ENCODE data around the gene D2HGDH.

The D2HGDH gene

DNA sequence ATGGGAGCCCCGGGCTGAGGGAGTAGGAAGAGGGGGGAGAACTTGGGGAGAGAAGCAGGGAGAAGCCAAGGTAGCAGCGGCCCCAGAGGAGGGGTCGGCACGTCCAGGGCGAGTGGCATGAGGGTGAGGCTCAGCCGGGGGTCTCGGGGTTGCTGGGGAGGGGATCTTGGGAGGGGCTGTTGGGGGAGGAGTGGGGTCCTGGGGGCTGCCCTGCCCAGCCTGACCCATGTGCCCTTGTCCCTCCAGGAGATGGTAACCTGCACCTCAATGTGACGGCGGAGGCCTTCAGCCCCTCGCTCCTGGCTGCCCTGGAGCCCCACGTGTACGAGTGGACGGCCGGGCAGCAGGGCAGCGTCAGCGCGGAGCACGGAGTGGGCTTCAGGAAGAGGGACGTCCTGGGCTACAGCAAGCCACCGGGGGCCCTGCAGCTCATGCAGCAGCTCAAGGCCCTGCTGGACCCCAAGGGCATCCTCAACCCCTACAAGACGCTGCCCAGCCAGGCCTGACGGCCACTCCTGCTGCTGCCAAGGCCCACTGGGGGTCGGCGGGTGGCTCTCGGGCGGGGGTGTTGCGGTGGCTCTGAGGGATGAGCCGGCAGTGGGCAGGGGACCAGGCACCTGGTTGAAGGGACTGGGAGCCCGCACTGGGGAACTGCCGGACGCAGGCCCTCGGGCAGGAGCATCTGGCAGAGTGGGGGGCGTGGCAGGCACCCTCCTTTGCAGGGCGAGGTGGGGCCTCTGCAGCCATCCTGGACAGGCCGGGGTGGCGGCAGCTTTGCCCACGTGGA, 33.2 kb downstream of the D2HGDH start:
- no peak for TF ChIP-seq GATA2 (IDR thresholded peaks at IDR 0.05; ENCODE audit: low read depth, low read length)
- TF ChIP-seq GATA3 (IDR thresholded peaks at IDR 0.05; ENCODE audit: low read depth, low read length), result no peak

GRCh38 chr2:241768251-241768711, 33.9 kb downstream of the D2HGDH start:
- no peak for TF ChIP-seq GATA2 (IDR thresholded peaks at IDR 0.05; ENCODE audit: low read depth, low read length)
- no peak for TF ChIP-seq GATA3 (IDR thresholded peaks at IDR 0.05; ENCODE audit: low read depth, low read length)

DNA sequence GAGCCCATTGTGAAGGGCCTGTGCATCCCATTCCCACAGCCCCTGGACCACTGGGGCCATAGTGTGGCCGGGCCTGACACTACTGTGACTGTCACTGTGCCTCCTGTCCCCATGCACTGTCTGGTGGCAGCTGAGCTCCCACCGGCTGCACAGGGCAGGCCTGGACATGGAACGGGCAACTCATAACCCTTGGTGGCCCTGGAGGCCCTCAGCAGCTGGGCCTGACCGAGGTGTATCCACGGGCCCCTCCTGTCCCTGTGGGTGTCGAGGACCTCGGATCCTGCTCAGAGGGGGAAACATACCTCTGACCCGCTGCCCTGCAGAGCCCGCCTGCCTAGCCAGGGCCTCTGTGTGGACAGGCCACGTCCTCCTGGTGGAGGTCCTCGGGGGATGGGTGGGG, 34.4 kb downstream of the D2HGDH start:
- TF ChIP-seq GATA2 (IDR thresholded peaks at IDR 0.05; ENCODE audit: low read depth, low read length), result no peak

DNA sequence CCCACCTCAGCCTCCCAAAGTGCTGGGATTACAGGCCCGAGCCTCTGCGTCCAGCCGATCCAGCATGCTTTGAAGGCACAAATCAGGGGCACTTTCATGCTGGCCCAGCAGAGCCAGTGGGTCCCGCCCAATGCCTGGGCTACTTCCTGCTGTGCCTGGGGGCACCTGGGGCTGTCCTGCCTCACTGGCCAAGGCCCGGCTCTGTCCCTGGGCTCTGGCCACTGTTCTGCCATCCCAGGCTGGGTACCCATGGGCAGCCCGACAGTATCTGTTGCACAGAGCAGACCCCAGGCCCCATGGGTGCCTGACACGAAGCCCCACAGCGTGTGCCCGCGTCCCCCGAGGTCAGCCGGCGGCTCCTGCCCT, 35.4 kb downstream of the D2HGDH start:
- TF ChIP-seq GATA2 (IDR thresholded peaks at IDR 0.05; ENCODE audit: low read depth, low read length) (no peak), GATA3 (IDR thresholded peaks at IDR 0.05; ENCODE audit: low read depth, low read length) (no peak)

DNA sequence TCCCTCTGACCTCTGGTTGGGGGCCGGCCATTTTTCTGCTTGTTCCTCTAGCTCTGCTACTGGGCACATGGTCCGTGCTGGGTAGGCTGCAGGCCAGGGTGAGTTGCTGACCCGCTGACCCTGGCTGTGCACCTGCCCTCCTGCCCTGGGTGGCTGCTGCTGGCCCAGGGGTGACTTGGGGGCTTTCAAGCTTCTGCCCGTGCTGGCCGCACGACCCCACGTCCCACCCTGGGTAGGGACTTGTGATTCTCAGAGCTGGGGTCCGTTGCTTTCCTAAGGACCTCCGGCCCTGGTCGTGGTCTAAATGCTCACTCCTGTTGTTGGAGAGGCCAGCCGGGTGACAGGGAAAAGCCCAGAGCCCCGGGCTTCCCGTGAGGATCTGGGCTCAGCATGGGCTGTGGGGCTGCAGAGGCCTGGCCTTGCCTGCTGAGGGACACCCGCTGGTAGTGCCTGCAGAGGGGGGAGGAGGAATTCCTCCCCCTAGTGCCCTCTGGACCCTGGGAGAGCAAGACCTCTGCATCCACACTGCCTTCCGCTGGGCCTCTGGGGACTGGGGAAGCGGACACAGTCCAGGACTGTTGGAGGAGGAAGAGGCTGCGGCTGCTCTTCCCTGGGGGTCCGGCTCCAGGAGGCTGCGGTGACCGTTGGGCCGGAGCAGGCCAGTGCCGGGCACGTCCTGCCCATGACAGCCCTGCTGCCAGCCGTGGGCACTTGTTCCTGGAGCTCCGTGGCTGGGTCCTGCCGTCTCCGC, 35.9 kb downstream of the D2HGDH start:
- TF ChIP-seq GATA2 (IDR thresholded peaks at IDR 0.05; ENCODE audit: low read depth, low read length) (no peak), GATA3 (IDR thresholded peaks at IDR 0.05; ENCODE audit: low read depth, low read length) (no peak)

DNA sequence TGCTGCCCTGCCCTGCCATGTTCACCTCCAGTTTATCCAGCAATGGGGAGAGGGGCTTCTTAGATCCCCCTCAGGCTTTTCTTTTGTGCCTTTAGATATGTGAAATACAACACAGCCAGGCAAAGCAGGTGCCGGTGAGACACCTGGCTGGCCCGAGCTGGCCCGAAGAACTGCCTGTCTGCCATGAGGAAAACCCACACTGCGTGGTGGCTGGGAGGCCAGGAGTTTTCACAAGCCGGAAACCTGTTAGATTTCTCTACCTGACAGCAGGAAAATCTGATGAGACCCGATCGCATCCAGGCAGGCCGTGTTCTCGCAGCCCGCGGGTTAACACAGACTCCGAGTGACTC, 36.5 kb downstream of the D2HGDH start:
- TF ChIP-seq GATA2 (IDR thresholded peaks at IDR 0.05; ENCODE audit: low read depth, low read length) (no peak), GATA3 (IDR thresholded peaks at IDR 0.05; ENCODE audit: low read depth, low read length) (no peak)

DNA sequence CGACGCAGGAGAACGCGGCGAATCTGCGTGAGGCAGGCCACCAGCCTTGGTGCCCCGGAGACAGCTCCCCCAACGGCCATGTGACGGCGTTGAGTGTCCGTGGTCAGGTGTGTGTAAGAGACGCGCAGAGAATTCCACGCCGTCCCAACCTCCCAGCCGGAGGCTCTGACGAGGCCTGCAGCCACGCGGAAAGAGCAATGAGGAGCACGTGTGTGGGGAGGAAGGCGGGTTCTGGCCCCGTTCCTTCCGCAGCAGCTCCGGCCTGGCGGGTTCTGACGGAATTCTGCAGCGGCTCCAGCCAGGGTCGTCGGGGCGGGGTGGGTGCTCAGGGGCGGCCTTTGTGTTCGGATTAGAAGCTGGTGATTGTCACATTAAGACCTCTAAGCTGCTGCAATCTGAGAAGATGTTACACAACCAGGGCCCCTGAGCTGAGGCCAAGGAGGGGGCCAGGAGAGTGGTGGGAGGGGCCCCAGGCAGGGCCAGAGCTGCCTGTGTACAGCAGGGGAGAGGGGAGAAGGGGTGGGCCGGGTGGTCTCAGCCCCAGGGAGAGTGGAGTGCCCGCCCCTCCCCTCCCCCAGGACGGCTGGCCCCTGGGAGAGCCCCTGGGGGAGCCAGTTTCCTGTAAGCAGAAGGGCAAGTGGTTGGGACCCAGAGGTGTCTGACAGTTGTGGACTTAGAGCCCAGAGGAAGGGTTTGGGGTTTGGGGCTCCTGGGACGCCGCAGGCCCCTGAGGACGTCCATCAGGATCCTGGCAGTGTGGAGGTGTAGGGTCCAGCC, 37.0 kb downstream of the D2HGDH start:
- TF ChIP-seq GATA3 (IDR thresholded peaks at IDR 0.05; ENCODE audit: low read depth, low read length) (no peak), GATA2 (IDR thresholded peaks at IDR 0.05; ENCODE audit: low read depth, low read length) (no peak)

- TF ChIP-seq GATA2 (IDR thresholded peaks at IDR 0.05; ENCODE audit: low read depth, low read length) (no peak), GATA3 (IDR thresholded peaks at IDR 0.05; ENCODE audit: low read depth, low read length) (no peak)
Measured at GRCh38 chr2:241772063-241772499, 37.7 kb downstream of the D2HGDH start.

DNA sequence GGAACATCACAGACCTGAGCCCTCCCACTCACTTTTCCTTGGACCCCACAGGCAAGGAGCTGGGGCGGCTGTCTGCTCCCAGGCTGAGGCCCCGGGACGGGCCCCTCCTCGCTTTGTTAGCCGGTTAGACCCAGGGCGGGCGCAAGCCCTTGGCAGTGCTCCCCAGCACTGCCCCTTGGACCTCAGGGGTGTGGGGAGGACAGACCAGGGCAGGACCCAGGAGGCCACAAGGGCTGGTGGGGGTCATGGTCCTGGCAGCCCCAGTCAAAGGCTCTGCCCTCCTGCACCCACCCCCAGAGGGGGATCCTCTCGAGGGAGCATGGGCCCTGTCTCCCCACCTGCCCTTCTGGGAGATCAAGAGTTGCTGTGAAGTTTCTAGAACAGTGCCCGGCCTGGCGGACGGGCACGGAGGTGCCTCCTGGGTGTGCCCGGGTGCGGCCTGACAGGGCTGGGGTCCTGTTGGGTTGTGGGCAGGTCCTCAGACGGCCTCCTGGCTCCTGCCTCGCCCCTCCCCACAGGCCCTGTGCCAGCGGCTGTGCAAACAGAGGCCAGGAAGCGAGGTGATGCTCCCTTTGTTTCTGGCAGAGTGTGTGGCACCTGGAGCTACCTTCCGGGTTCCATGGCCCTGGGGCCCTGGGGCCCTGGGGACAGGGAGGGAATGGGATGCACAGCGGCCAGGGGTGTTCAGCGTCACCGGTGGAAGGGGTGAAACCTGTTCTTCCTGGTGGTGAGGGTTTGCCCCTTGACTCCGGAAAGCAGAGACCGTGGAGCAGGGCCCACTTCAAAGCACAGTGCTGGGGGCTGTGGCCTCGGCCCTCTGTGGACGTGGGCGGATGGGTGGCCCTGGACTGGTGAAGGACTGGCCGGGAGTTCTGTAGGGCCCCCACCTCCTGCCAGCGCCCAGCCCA, 39.3 kb downstream of the D2HGDH start:
- TF ChIP-seq GATA2 (IDR thresholded peaks at IDR 0.05; ENCODE audit: low read depth, low read length), result no peak
- no peak for TF ChIP-seq GATA3 (IDR thresholded peaks at IDR 0.05; ENCODE audit: low read depth, low read length)

DNA sequence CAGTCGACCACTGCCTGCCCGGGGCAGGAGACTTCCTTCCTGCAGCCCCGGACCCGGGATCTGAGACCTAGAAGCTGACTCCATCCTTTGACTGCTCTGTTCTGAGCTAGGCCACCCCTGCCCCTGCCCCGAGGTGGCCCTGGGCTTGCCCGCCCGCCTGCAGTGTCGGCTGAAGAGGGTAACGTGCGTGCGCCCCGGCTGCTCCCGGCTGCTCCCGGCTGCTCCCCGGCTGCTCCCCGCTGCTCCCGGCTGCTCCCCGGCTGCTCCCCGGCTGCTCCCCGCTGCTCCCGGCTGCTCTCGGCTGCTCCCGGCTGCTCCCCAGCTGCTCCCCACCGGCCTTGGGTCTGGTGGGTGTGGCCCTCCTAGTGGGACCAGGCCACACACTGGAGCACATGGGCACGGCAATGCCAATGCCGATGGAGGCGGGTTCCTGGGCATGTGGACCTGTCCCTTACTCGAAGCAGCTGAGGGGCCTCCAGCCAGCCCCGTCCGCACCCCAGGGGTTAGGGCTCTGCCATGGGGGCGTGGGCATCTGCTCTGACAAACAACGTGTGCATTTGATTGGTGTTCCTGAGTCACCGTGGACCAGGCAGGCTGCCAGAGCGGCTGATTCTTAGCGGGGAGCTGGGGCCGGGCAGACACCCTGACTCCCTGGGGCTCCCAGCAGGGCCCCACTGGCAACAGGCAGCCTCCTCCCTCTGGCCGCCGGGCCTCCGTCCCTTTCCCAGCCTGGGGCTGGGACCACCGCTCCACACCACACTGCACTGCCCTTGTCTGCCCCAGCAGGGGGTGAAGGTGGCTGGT, 40.2 kb downstream of the D2HGDH start:
- no peak for TF ChIP-seq GATA3 (IDR thresholded peaks at IDR 0.05; ENCODE audit: low read depth, low read length)

- no peak for TF ChIP-seq GATA2 (IDR thresholded peaks at IDR 0.05; ENCODE audit: low read depth, low read length)
- no peak for TF ChIP-seq GATA3 (IDR thresholded peaks at IDR 0.05; ENCODE audit: low read depth, low read length)
Measured at GRCh38 chr2:241775223-241776177, 41.1 kb downstream of the D2HGDH start.
